Right ventricle myocardium inferior (tissue), 1 donor: Measurements from ENCODE around the gene FBXO3. TPM values are rescaled to one million over a fixed set of nuclear protein-coding genes. Genes with fewer than 3 reads are reported as not detected.

Experiments used
- ATAC-seq: fragments of 200-7000 bp; cut with Tn5 transposase; one replicate; pipeline ENCODE4 v1.9.1; 2020; ENCODE audit warnings: mild to moderate bottlenecking, moderate library complexity
- DNase-seq: peaks from one replicate; pipeline ENCODE4 v3.0.0; 2021; ENCODE audit errors: missing footprints
- intact Hi-C: fragments of 100-400 bp; cut with DNase I; formaldehyde crosslinking; loops from one replicate; pipeline ENCODE4 v1.11.0; 2022
- total RNA-seq: library from RNA; stranded (reverse); fragmentation: NEBNext Ultra II Directional; extraction: Animal tissue kit (Norgen Biotek cat#: 25700); gene quantifications from one replicate; pipeline ENCODE4 v1.2.1, GENCODE V29; 2021
- donor health status: DM: no; HTN: yes; CAD: no; lungs with severe emphysema.

FBXO3 gene
- total RNA-seq, 1 donor from 2014 or later, result 46.4 TPM

DNA sequence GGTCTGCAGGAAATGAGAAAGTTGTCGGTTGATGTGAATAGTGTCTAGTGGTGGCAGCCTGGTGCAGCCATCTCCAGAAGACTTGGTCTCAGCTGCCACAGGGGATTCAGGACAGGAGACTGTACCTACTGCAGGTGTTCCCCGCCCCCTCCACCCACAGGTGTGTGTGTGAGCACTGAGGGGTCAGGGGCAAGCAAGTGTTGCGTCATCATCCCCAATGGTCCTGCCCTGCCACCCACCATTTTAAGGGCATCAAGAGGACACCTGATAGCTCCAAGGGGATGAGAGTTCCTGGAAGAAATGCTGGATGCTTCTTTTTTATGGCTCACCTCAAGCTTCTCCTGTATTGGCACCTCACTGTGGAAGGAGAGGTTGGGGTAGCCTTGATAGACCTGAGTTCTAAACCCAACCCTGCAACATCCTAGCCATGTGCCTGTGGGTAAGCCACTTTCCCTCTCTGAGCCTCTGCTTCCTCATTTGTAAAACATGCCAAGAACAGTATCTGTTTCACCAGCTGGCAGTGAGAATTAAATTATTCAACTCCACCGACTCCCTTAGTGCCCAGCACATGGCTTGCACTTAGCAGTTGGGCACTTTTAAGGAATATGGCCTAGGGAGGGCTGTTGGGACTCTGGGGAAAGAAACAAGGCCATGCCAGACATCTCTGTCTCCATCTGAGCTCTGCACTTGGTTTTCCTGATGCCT lies 79.8 kb downstream of the FBXO3 start:
- intact Hi-C loops, result loop anchor here (5.0 to 10.0 kb wide), 3 partner anchors 133 to 532 kb away; partner anchors contain the start of genes CSTF3 and HIPK3
- DNase-seq (no peak), ATAC-seq (no peak)

DNA sequence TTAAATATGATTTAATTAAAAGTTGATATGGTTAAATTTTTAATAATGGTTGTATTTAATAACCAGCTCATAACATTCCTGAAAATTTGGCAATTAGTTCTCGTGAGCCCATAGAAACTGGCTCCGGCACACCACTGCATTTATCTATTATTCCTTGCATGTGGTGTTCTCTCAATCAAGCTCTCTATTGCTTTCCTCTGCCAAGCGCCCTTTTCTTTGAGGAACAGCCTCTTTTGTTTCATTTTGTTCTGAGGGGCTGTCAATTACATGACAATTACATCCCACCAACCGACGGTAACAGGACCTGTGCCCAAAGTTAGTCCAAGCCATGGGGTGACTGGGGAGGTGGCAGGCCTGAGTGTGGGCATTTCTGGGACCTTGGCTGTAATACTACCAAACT lies 81.8 kb downstream of the FBXO3 start:
- intact Hi-C loops, result loop anchor here (5.0 to 10.0 kb wide), 2 partner anchors 438 to 530 kb away; partner anchors contain the start of genes CSTF3 and HIPK3
- ATAC-seq (no peak), DNase-seq (no peak)

DNA sequence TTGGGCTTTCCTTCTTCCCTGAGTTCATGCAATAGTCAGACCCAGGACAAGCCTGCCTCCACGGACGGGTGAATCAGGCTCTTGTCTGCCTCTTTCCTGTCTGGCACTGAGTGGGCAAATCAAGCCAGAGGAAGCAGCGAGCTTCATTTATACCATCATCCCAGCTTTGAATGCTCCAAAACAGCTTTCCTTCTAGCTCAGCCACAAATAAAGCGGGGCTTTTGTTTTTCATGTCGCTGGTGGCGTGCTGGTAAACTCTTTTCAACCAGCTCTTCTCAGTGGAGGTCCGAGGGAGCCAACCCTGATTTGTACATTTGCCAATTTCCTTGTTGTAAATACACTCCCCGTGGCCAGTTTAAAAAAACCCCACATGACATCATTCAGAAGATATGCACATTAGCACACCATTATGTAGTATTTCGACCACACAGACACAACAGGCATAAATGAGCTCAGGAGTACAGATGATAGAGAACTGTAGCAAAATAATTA lies 82.3 kb downstream of the FBXO3 start:
- DNase-seq (peak; percentile 76), ATAC-seq (peak; percentile 63)
- intact Hi-C loops, result loop anchor here (5.0 to 10.0 kb wide), 2 partner anchors 437 to 530 kb away; partner anchors contain the start of genes CSTF3 and HIPK3

DNA sequence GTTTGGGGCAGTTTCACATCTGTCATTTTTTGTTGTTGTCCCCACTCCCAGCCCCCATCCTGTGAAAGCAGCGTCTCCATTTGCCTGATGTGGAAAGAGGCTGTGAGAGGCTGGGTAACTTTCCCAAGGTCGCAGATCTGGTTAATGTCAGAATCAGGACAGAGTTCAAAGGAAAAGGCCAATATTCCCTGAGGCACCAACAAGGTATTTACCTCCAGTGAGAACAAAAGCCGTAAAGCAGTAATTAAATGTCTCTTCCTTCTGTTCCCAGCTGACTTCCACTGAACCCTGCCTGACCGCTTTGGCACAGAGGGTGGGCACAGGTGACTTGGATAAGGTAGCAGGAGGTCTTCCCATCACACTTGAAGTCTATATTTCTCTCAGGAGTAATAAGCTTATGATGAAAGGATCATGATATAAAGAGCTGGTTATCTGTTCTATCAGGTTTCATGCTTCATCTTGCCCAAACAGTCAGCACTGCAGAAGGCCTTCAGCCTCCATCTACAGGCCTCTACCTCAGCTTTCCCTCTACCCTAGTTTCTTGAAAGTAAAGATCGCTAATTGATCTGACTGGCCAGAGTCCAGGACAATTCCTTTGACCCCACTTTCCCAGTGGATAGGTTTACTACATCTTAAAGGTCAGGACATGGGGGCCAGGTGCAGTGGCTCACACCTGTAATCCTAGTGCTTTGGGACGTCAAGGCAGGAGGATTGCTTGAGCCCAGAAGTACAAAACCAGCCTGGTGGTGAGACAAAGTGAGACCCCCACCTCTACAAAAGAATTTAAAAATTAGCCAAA lies 83.1 kb downstream of the FBXO3 start:
- ATAC-seq, result no peak
- peak; percentile 11 for DNase-seq
- intact Hi-C loops, result loop anchor here (5.0 to 10.0 kb wide), 2 partner anchors 436 to 529 kb away; partner anchors contain the start of genes CSTF3 and HIPK3

Other genes starting within 250 kb of the FBXO3 start
- not detected for gene C11orf91, start 73.7 kb downstream of the FBXO3 start, total RNA-seq
- 817 TPM for gene CD59, start 38.1 kb downstream of the FBXO3 start, total RNA-seq
- gene LMO2, start 117.6 kb upstream of the FBXO3 start, total RNA-seq, result 7.2 TPM